ENCODE data around the gene MORN5.
A peak's percentile ranks its signal among the peaks of the same experiment; 100 is the strongest.

The MORN5 gene

DNA sequence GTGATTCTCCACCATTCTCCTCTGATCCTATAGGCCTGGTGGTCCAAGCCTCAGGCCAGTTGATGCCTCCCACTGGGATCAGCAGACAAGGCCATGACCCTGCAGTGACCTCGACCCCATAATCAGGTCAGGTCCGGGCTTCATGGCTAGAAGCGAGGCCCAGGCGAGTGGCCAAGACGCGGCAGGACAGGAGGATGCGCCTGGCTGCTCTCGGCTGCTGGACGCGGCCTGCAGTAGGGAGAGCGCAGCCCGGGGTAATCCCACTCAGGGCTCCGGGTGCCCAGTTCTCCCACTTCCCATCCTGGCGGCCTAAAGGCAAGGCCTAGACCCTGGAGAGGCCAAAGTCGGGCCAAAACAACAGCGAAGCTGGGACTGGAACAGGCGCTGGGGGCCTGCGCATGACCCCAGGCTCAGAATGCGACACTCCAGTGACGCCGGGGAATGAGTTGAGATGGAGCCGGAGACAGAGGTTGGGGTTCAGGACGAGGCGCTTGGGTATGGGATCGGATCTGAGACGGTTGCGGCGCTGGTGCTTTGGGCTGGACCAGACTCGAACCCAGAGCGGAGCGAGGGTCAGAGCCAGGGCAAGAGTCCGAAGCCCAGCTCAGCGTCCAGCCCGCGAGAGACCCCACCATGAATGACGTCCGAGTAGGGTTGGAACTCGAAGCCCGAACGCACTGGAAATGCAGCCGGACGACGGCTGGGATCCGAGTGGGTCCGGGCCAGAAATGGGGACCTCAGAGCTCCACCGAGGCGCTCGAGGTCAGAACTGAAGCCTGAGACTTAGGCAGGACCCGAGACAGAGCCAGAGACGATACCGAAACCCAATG is 65.8 kb downstream of the MORN5 start:
- no peak overlapping the region for H3K4me3 ChIP-seq (ENCODE audit: low read depth, low read length)
- no peak for TF ChIP-seq CTCF (IDR thresholded peaks at IDR 0.05; ENCODE audit: low read depth, low read length)
- DNase-seq (ENCODE audit: low read depth, low spot score) = no peak
- in situ Hi-C loops (cut with HindIII; ENCODE audit: low sequenced_read_pairs) = no loop called here

DNA sequence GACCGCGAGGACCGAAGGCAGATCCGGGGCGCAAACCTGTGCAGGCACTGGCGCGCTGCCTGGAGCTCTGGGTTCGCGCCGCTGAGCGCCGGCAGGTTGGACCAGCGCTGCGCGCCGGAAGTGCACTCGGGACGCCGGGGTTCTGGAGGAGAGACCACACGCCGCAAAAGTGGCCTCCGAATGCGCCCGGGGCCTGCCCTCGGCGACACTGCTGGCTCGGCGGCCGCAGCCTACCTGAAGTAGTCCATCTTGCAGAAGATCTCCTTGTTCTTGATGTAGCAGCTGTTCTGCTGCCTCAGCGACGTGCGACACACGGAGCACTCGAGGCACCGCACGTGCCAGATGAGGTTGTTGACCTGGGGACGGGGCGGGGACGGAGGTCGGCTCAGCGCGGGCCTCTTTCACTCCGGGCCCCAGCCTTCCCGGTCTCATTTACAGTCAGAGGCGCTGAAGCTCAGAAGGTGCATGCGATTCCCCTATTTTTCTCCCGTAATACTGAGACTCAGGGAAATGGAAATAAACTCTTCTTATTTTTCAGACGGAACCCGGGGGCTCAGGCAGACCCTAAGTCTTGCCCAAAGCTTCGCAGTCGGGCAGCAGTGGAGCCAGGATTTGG is 66.5 kb downstream of the MORN5 start:
- no peak for DNase-seq (ENCODE audit: low read depth, low spot score)
- in situ Hi-C loops (cut with HindIII; ENCODE audit: low sequenced_read_pairs) = no loop called here
- no peak for TF ChIP-seq CTCF (IDR thresholded peaks at IDR 0.05; ENCODE audit: low read depth, low read length)
- no peak overlapping the region for H3K4me3 ChIP-seq (ENCODE audit: low read depth, low read length)

DNA sequence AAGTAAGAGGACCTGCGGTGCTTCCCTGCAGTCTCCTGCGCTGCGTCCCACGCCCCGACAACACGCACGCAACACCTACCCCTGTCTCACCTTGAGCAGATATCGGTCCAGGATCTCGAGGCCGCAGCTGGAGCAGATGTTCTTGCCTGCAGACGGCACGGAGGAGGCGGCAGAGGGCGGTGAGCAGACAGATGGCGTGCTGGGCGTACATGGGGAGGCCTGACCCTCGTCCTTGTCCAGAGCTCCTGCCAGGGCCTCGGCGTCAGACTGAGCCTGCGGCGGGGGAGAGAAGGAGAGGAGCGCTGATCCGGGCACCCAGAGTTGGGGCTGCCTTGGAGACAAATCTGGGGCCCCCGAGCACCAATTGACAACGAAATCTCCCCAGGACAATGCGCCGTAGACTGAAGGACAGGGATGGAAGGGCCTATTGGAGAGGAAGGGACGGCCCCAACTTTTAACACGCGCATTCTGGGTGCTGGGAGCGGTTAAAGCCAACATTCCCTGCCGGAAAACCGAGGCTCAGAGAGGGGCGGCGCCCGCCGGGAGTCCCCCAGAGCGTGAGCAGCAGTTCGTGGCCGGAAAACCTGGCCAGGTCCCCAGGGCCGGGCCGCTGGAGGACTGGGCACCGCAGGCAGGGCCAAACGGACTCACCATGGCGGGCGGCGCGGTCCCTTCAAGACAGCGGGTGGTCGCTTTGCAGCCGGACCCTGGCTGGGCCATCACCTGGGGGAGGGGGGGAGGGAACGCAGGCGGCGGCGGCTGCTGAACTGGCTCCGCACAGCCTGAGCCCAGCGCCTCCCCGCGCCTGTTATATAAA is 67.3 kb downstream of the MORN5 start:
- no peak overlapping the region for H3K4me3 ChIP-seq (ENCODE audit: low read depth, low read length)
- DNase-seq (ENCODE audit: low read depth, low spot score) = no peak
- in situ Hi-C loops (cut with HindIII; ENCODE audit: low sequenced_read_pairs) = no loop called here
- no peak for TF ChIP-seq CTCF (IDR thresholded peaks at IDR 0.05; ENCODE audit: low read depth, low read length)

- in situ Hi-C loops (cut with HindIII; ENCODE audit: low sequenced_read_pairs) = no loop called here
- no peak for TF ChIP-seq CTCF (IDR thresholded peaks at IDR 0.05; ENCODE audit: low read depth, low read length)
- H3K4me3 ChIP-seq (ENCODE audit: low read depth, low read length) = no peak overlapping the region
- no peak for DNase-seq (ENCODE audit: low read depth, low spot score)
Observed at GRCh38 chr9:122227575-122227900, 67.8 kb downstream of the MORN5 start.

DNA sequence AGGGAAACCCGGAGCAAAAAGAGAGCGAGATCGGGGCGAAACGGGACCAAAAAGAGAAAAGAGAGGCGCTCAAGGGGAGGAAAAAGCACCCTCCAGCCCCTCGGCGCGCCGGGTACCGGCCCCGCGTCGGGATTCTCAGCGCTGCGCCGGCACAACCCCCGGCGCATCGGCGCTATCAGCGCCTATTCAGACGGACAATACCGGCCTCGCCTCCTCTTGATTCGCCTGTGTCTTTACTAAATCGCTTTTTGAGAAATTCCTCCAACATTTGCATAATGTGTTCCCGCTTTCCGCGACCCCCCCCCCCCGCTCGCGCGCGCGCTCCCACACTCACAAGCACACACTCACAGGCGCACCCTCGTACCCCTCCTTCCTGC is 68.5 kb downstream of the MORN5 start:
- no peak for DNase-seq (ENCODE audit: low read depth, low spot score)
- in situ Hi-C loops (cut with HindIII; ENCODE audit: low sequenced_read_pairs) = no loop called here
- TF ChIP-seq CTCF (IDR thresholded peaks at IDR 0.05; ENCODE audit: low read depth, low read length) = no peak
- H3K4me3 ChIP-seq (ENCODE audit: low read depth, low read length) = no peak overlapping the region

DNA sequence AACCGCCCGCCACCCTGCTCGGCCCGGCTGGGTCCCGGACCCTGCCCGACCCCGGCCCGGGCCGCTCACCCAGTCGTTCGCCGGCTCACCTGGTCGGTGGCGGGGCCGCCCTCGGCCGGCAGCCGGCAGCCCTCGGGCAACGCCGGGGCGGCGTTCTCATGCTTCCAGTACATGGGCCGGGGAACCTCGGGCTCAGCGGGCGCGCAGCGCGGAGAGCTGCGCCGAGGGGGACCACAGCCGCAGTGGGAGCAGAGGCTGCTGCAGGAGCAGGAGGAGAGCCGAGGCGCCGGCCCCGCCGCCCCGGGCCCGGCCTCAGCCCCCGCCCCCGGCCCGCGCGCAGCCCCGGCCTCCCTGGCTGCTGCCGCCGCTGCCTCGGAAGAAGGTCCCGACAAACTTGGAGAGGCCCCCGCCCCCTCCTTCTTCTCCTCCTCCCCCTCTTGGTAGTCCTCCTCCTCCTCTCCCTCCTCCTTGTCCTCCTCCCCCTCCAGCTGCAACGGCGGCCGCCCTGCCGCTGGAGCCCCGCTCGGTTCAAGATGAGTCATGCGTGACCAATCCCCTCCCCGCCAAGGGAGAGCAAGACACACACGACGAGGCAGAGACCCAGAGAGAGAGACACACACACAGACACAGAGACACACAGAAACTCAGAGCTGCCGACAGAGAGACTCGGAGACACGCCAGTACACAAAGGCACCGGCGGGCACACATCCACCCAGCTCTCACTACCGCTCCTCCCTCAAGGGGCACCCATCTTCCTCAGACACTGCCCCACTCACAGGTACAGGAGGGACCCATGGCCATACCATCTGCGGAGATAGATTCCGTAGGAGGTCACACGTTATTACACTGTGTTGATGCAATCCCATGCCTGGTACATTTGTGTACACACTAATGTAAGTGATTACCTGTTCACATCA is 69.1 kb downstream of the MORN5 start, which contains the start of gene LHX6:
Gene LHX6 (minus strand): TSS at position 390 of the 917 bp plus-strand sequence. CDS start 217 bp downstream, at position 173.
- in situ Hi-C loops (cut with HindIII; ENCODE audit: low sequenced_read_pairs) = no loop called here
- no peak for TF ChIP-seq CTCF (IDR thresholded peaks at IDR 0.05; ENCODE audit: low read depth, low read length)
- no peak within 1 kb of the TSS for H3K4me3 ChIP-seq (ENCODE audit: low read depth, low read length)
- DNase-seq (ENCODE audit: low read depth, low spot score) = peak; percentile 22
